ENCODE data around the gene POMT1.

POMT1 gene

GRCh38 chr9:131562032-131562959 lies 59.6 kb downstream of the POMT1 start (continued):
- no peak for TF ChIP-seq INSM2 (tag by site-specific recombination; IDR thresholded peaks at IDR 0.05)
- TF ChIP-seq ZNF585B (tag by site-specific recombination; IDR thresholded peaks at IDR 0.05), result no peak
- no peak for TF ChIP-seq ZNF121 (tag by site-specific recombination; IDR thresholded peaks at IDR 0.05)
- TF ChIP-seq ZBTB26 (tag by site-specific recombination; optimal IDR thresholded peaks at IDR 0.05), result no peak
- TF ChIP-seq TRIM28 (IDR thresholded peaks at IDR 0.05; ENCODE audit: borderline replicate concordance, low read length), result 0 out of 2 replicates have a peak, but pooled peaks have one; percentile 32
- no peak for TF ChIP-seq MYNN (tag by site-specific recombination; IDR thresholded peaks at IDR 0.05; ENCODE audit: borderline replicate concordance)
- no peak for TF ChIP-seq BCL11B (tag by site-specific recombination; IDR thresholded peaks at IDR 0.05; ENCODE audit: low read depth)
- TF ChIP-seq SP2 (tag by site-specific recombination; IDR thresholded peaks at IDR 0.05), result no peak
- TF ChIP-seq GFI1B (tag by site-specific recombination; IDR thresholded peaks at IDR 0.05), result no peak
- TF ChIP-seq KLF8 (tag by site-specific recombination; IDR thresholded peaks at IDR 0.05), result no peak
- TF ChIP-seq ZNF639 (tag by site-specific recombination; IDR thresholded peaks at IDR 0.05), result no peak
- no peak for TF ChIP-seq ZNF184 (tag by site-specific recombination; IDR thresholded peaks at IDR 0.05)
- TF ChIP-seq ZNF785 (tag by site-specific recombination; IDR thresholded peaks at IDR 0.05), result no peak
- no peak for TF ChIP-seq ZBTB8A (tag by site-specific recombination; IDR thresholded peaks at IDR 0.05)
- TF ChIP-seq WT1 (tag by site-specific recombination; IDR thresholded peaks at IDR 0.05), result no peak
- no peak for TF ChIP-seq SP3 (tag by site-specific recombination; IDR thresholded peaks at IDR 0.05)
- TF ChIP-seq ZNF169 (tag by site-specific recombination; IDR thresholded peaks at IDR 0.05), result no peak
- no peak for TF ChIP-seq SALL2 (tag by site-specific recombination; IDR thresholded peaks at IDR 0.05; ENCODE audit: borderline replicate concordance)
- peak; percentile 24; the same call in 1 of the 2 replicates for TF ChIP-seq GLIS1 (tag by site-specific recombination; IDR thresholded peaks at IDR 0.05)
- TF ChIP-seq, protein P1, sequence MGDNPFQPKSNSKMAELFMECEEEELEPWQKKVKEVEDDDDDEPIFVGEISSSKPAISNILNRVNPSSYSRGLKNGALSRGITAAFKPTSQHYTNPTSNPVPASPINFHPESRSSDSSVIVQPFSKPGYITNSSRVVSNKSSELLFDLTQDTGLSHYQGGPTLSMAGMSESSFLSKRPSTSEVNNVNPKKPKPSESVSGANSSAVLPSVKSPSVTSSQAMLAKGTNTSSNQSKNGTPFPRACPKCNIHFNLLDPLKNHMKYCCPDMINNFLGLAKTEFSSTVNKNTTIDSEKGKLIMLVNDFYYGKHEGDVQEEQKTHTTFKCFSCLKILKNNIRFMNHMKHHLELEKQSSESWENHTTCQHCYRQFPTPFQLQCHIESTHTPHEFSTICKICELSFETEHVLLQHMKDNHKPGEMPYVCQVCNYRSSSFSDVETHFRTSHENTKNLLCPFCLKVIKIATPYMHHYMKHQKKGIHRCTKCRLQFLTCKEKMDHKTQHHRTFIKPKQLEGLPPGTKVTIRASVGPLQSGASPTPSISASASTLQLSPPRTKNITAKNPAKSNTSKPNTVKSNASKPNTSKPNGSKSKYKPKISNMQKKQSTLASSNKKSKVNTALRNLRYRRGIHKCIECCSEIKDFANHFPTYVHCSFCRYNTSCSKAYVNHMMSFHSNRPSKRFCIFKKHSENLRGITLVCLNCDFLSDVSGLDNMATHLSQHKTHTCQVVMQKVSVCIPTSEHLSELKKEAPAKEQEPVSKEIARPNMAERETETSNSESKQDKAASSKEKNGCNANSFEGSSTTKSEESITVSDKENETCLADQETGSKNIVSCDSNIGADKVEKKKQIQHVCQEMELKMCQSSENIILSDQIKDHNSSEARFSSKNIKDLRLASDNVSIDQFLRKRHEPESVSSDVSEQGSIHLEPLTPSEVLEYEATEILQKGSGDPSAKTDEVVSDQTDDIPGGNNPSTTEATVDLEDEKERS (tag by site-specific recombination; IDR thresholded peaks at IDR 0.05), result 0 out of 2 replicates have a peak, but pooled peaks have one; percentile 62
- TF ChIP-seq MZF1 (tag by site-specific recombination; IDR thresholded peaks at IDR 0.05; ENCODE audit: borderline replicate concordance), result no peak
- TF ChIP-seq OVOL3 (tag by site-specific recombination; IDR thresholded peaks at IDR 0.05), result no peak
- TF ChIP-seq, protein P2, sequence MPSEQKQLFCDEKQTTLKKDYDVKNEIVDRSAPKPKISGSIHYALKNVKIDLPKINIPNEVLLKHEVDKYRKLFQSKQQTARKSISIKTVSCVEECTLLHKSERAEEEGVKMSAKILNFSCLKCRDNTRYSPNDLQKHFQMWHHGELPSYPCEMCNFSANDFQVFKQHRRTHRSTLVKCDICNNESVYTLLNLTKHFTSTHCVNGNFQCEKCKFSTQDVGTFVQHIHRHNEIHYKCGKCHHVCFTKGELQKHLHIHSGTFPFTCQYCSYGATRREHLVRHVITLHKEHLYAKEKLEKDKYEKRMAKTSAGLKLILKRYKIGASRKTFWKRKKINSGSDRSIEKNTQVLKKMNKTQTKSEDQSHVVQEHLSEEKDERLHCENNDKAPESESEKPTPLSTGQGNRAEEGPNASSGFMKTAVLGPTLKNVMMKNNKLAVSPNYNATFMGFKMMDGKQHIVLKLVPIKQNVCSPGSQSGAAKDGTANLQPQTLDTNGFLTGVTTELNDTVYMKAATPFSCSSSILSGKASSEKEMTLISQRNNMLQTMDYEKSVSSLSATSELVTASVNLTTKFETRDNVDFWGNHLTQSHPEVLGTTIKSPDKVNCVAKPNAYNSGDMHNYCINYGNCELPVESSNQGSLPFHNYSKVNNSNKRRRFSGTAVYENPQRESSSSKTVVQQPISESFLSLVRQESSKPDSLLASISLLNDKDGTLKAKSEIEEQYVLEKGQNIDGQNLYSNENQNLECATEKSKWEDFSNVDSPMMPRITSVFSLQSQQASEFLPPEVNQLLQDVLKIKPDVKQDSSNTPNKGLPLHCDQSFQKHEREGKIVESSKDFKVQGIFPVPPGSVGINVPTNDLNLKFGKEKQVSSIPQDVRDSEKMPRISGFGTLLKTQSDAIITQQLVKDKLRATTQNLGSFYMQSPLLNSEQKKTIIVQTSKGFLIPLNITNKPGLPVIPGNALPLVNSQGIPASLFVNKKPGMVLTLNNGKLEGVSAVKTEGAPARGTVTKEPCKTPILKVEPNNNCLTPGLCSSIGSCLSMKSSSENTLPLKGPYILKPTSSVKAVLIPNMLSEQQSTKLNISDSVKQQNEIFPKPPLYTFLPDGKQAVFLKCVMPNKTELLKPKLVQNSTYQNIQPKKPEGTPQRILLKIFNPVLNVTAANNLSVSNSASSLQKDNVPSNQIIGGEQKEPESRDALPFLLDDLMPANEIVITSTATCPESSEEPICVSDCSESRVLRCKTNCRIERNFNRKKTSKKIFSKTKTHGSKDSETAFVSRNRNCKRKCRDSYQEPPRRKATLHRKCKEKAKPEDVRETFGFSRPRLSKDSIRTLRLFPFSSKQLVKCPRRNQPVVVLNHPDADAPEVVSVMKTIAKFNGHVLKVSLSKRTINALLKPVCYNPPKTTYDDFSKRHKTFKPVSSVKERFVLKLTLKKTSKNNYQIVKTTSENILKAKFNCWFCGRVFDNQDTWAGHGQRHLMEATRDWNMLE (tag by site-specific recombination; conservative IDR thresholded peaks at IDR 0.05; ENCODE audit: low read depth), result no peak
- no peak for TF ChIP-seq ZBTB1 (tag by site-specific recombination; IDR thresholded peaks at IDR 0.05)
- no peak for TF ChIP-seq ZNF677 (tag by site-specific recombination; IDR thresholded peaks at IDR 0.05)
- no peak for TF ChIP-seq ZNF146 (tag by site-specific recombination; IDR thresholded peaks at IDR 0.05)
